Measurements from ENCODE around the gene SLC25A17.
"Not testable (repeated sequence)": the region's sequence is repeated elsewhere in the genome, so short reads cannot be mapped to it uniquely, and the experiment has no call there.

Gene SLC25A17

GRCh38 chr22:40759294-40759840, 59.8 kb downstream of the SLC25A17 start:
- DNase-seq (no peak), ATAC-seq (replicated peaks) (no peak)
- no peak overlapping the region for H3K4me3 Mint-ChIP-seq
- no peaks in the 10 kb centered on the region for H3K9me3 Mint-ChIP-seq
- H3K27me3 Mint-ChIP-seq = no peaks in the 10 kb centered on the region
- H3K27ac Mint-ChIP-seq = peak overlapping the region in 1 of 2 donors; percentile 10
- H3K36me3 Mint-ChIP-seq (ENCODE audit: insufficient read depth) = no peaks in the 10 kb centered on the region
- H3K4me1 Mint-ChIP-seq (ENCODE audit: low read depth in 2 of 2) = peaks cover 0 to under 1% of the 10 kb centered on the region in 2 donors

GRCh38 chr22:40758851-40759250, 60.3 kb downstream of the SLC25A17 start:
- H3K4me3 Mint-ChIP-seq; H3K27ac Mint-ChIP-seq; H3K27me3 Mint-ChIP-seq; DNase-seq; H3K4me1 Mint-ChIP-seq (ENCODE audit: low read depth in 2 of 2); ATAC-seq (replicated peaks); H3K9me3 Mint-ChIP-seq; H3K36me3 Mint-ChIP-seq (ENCODE audit: insufficient read depth): not testable (repeated sequence)

GRCh38 chr22:40758390-40758789, 60.8 kb downstream of the SLC25A17 start:
- H3K4me3 Mint-ChIP-seq = no peak overlapping the region
- no peak for DNase-seq
- no peaks in the 10 kb centered on the region for H3K27me3 Mint-ChIP-seq
- no peak for ATAC-seq (replicated peaks)
- H3K4me1 Mint-ChIP-seq (ENCODE audit: low read depth in 2 of 2) = no peaks in the 10 kb centered on the region
- no peaks in the 10 kb centered on the region for H3K36me3 Mint-ChIP-seq (ENCODE audit: insufficient read depth)
- no peaks in the 10 kb centered on the region for H3K9me3 Mint-ChIP-seq
- H3K27ac Mint-ChIP-seq = no peak overlapping the region

GRCh38 chr22:40757071-40757470, 62.1 kb downstream of the SLC25A17 start:
- Mint-ChIP-seq H3K27ac (no peak overlapping the region), H3K4me3 (no peak overlapping the region), H3K4me1 (ENCODE audit: low read depth in 2 of 2) (no peaks in the 10 kb centered on the region), H3K36me3 (ENCODE audit: insufficient read depth) (no peaks in the 10 kb centered on the region), H3K9me3 (no peaks in the 10 kb centered on the region), H3K27me3 (no peaks in the 10 kb centered on the region)
- DNase-seq (no peak), ATAC-seq (replicated peaks) (no peak)

- Mint-ChIP-seq H3K36me3 (ENCODE audit: insufficient read depth) (no peaks in the 10 kb centered on the region), H3K9me3 (no peaks in the 10 kb centered on the region), H3K4me1 (ENCODE audit: low read depth in 2 of 2) (no peaks in the 10 kb centered on the region), H3K27ac (no peak overlapping the region), H3K27me3 (no peaks in the 10 kb centered on the region), H3K4me3 (no peak overlapping the region)
- DNase-seq (no peak), ATAC-seq (replicated peaks) (no peak)
Observed at GRCh38 chr22:40753114-40753513, 66.0 kb downstream of the SLC25A17 start.

GRCh38 chr22:40751250-40751649, 67.9 kb downstream of the SLC25A17 start:
- H3K4me1 Mint-ChIP-seq (ENCODE audit: low read depth in 2 of 2) = no peaks in the 10 kb centered on the region
- no peak for ATAC-seq (replicated peaks)
- no peak overlapping the region for H3K27ac Mint-ChIP-seq

GRCh38 chr22:40749829-40750228, 69.3 kb downstream of the SLC25A17 start:
- H3K4me1 Mint-ChIP-seq (ENCODE audit: low read depth in 2 of 2) = no peaks in the 10 kb centered on the region
- DNase-seq (no peak), ATAC-seq (replicated peaks) (no peak)
- no peaks in the 10 kb centered on the region for H3K9me3 Mint-ChIP-seq
- H3K27me3 Mint-ChIP-seq = no peaks in the 10 kb centered on the region
- H3K36me3 Mint-ChIP-seq (ENCODE audit: insufficient read depth) = no peaks in the 10 kb centered on the region
- H3K4me3 Mint-ChIP-seq = no peak overlapping the region
- no peak overlapping the region for H3K27ac Mint-ChIP-seq

More at GRCh38 chr22:40751250-40751649, 67.9 kb downstream of the SLC25A17 start:
- H3K27me3 Mint-ChIP-seq = no peaks in the 10 kb centered on the region
- H3K9me3 Mint-ChIP-seq = no peaks in the 10 kb centered on the region
- H3K36me3 Mint-ChIP-seq (ENCODE audit: insufficient read depth) = no peaks in the 10 kb centered on the region
- no peak for DNase-seq
- H3K4me3 Mint-ChIP-seq = no peak overlapping the region

GRCh38 chr22:40748388-40749355, 70.5 kb downstream of the SLC25A17 start:
- DNase-seq = no peak
- no peaks in the 10 kb centered on the region for H3K36me3 Mint-ChIP-seq (ENCODE audit: insufficient read depth)
- no peak overlapping the region for H3K27ac Mint-ChIP-seq
- no peak overlapping the region for H3K4me3 Mint-ChIP-seq
- H3K4me1 Mint-ChIP-seq (ENCODE audit: low read depth in 2 of 2) = no peaks in the 10 kb centered on the region
- ATAC-seq (replicated peaks) = no peak
- no peaks in the 10 kb centered on the region for H3K27me3 Mint-ChIP-seq
- H3K9me3 Mint-ChIP-seq = no peaks in the 10 kb centered on the region

- H3K9me3 Mint-ChIP-seq = no peaks in the 10 kb centered on the region
- ATAC-seq (replicated peaks) = no peak
- H3K4me1 Mint-ChIP-seq (ENCODE audit: low read depth in 2 of 2) = no peaks in the 10 kb centered on the region
- H3K36me3 Mint-ChIP-seq (ENCODE audit: insufficient read depth) = no peaks in the 10 kb centered on the region
- no peak overlapping the region for H3K4me3 Mint-ChIP-seq
- DNase-seq = no peak
- no peak overlapping the region for H3K27ac Mint-ChIP-seq
- H3K27me3 Mint-ChIP-seq = no peaks in the 10 kb centered on the region
Observed at GRCh38 chr22:40747361-40747760, 71.8 kb downstream of the SLC25A17 start.

- Mint-ChIP-seq H3K4me3 (no peak overlapping the region), H3K27me3 (no peaks in the 10 kb centered on the region), H3K9me3 (no peaks in the 10 kb centered on the region), H3K4me1 (ENCODE audit: low read depth in 2 of 2) (no peaks in the 10 kb centered on the region), H3K36me3 (ENCODE audit: insufficient read depth) (no peaks in the 10 kb centered on the region), H3K27ac (no peak overlapping the region)
- DNase-seq (no peak), ATAC-seq (replicated peaks) (no peak)
Observed at GRCh38 chr22:40746428-40747220, 72.5 kb downstream of the SLC25A17 start.

- ATAC-seq (replicated peaks) = no peak
- no peaks in the 10 kb centered on the region for H3K4me1 Mint-ChIP-seq (ENCODE audit: low read depth in 2 of 2)
- H3K27me3 Mint-ChIP-seq = no peaks in the 10 kb centered on the region
- no peaks in the 10 kb centered on the region for H3K36me3 Mint-ChIP-seq (ENCODE audit: insufficient read depth)
- DNase-seq = no peak
- no peaks in the 10 kb centered on the region for H3K9me3 Mint-ChIP-seq
- H3K27ac Mint-ChIP-seq = no peak overlapping the region
- H3K4me3 Mint-ChIP-seq = no peak overlapping the region
Observed at GRCh38 chr22:40743768-40744167, 75.4 kb downstream of the SLC25A17 start.

GRCh38 chr22:40741116-40741515, 78.0 kb downstream of the SLC25A17 start:
- Mint-ChIP-seq H3K9me3 (no peaks in the 10 kb centered on the region), H3K36me3 (ENCODE audit: insufficient read depth) (no peaks in the 10 kb centered on the region), H3K27me3 (no peaks in the 10 kb centered on the region), H3K4me1 (ENCODE audit: low read depth in 2 of 2) (no peaks in the 10 kb centered on the region), H3K27ac (no peak overlapping the region), H3K4me3 (no peak overlapping the region)
- DNase-seq = no peak
- no peak for ATAC-seq (replicated peaks)

GRCh38 chr22:40739721-40740120, 79.4 kb downstream of the SLC25A17 start:
- Mint-ChIP-seq H3K9me3 (no peaks in the 10 kb centered on the region), H3K27ac (no peak overlapping the region), H3K4me3 (no peak overlapping the region), H3K4me1 (ENCODE audit: low read depth in 2 of 2) (no peaks in the 10 kb centered on the region), H3K27me3 (no peaks in the 10 kb centered on the region), H3K36me3 (ENCODE audit: insufficient read depth) (no peaks in the 10 kb centered on the region)
- ATAC-seq (replicated peaks) (no peak), DNase-seq (no peak)
